Measurements from ENCODE around the gene AIG1. TPM values are rescaled to one million over a fixed set of nuclear protein-coding genes. Genes with fewer than 3 reads are reported as not detected.

The AIG1 gene
- total RNA-seq, 2 experiments from 2014 or later: 0.40 to 0.85 TPM

DNA sequence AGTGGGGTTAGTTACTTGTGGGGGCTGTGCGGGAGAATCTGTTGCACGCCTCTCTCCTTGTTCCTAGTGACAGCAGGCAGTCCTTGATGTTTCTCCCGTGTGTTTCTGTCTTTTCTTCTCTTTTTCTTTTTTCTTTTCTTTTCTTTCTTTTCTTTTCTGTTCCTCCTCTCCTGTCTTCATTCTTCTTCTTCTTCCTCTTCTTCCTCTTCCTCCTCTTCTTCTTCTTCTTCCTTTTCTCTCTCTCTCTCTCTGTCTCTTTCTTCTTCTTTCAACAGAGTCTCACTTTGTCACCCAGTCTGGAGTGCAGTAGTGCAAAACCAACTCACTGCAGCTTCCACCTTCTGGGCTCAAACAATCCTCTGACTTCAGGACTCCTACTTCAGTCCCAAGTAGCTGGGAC, 6.8 kb upstream of the AIG1 start:
- ChIA-PET POLR2A (no interaction called here), CTCF (ENCODE audit: unreplicated experiment) (interaction anchor here (0.6 kb wide), 1 partner anchor 328 kb away, joined by 3 read pairs; no protein-coding TSS in a partner anchor)
- TF ChIP-seq, protein P1, sequence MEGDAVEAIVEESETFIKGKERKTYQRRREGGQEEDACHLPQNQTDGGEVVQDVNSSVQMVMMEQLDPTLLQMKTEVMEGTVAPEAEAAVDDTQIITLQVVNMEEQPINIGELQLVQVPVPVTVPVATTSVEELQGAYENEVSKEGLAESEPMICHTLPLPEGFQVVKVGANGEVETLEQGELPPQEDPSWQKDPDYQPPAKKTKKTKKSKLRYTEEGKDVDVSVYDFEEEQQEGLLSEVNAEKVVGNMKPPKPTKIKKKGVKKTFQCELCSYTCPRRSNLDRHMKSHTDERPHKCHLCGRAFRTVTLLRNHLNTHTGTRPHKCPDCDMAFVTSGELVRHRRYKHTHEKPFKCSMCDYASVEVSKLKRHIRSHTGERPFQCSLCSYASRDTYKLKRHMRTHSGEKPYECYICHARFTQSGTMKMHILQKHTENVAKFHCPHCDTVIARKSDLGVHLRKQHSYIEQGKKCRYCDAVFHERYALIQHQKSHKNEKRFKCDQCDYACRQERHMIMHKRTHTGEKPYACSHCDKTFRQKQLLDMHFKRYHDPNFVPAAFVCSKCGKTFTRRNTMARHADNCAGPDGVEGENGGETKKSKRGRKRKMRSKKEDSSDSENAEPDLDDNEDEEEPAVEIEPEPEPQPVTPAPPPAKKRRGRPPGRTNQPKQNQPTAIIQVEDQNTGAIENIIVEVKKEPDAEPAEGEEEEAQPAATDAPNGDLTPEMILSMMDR (conservative IDR thresholded peaks at IDR 0.05; ENCODE audit: low read length): no peak
- TF ChIP-seq EZH2phosphoT487 (IDR thresholded peaks at IDR 0.05; ENCODE audit: borderline replicate concordance, low read depth, low read length): no peak
- no peak overlapping the region for H2AFZ ChIP-seq (ENCODE audit: low read length)
- 0 out of 2 replicates have a peak, but pooled peaks cover 3% of the 10 kb centered on the region for H3K9me2 ChIP-seq (ENCODE audit: insufficient read depth, low read length)
- H3K4me3 ChIP-seq (ENCODE audit: low read depth, low read length, poor library complexity, severe bottlenecking): no peak overlapping the region
- no peaks in the 10 kb centered on the region for H3K4me1 ChIP-seq (ENCODE audit: insufficient read depth, low read length, poor library complexity, severe bottlenecking)
- no peaks in the 10 kb centered on the region for H3K9me3 ChIP-seq (ENCODE audit: low read length)
- H3K36me3 ChIP-seq (ENCODE audit: insufficient read depth, low read length): no peaks in the 10 kb centered on the region
- H3K4me2 ChIP-seq (ENCODE audit: low read length): no peak overlapping the region
- no peaks in the 10 kb centered on the region for H4K20me1 ChIP-seq (ENCODE audit: insufficient read depth, low read length)
- no TSS peak for BruUV-seq (replicated peaks)
- H3K27ac ChIP-seq (ENCODE audit: low read depth, low read length, poor library complexity, severe bottlenecking): no peak overlapping the region
- H3K79me2 ChIP-seq (ENCODE audit: insufficient read depth, low read depth, low read length): no peaks in the 10 kb centered on the region
- DNase-seq (ENCODE audit: low spot score): no peak
- intact Hi-C loops (cut with micrococcal nuclease; ENCODE audit: unreplicated experiment): no loop called here

DNA sequence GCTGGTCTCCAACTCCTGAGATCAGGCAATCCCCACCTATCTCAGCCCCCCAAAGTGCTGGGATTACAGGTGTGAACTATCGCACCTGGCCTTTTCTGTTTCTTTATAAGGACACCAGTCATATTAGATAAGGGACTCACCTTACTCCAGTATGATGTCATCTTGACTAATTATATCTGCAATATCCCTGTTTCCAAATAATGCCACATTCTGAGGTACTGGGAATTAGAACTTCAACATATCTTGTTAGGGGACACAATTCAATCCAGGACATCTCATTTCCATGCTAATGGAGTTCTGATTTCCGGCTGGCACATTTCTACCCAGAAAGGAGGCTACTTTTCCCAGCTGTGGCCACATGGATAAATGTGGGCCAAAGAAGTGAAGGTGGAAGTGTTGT, 6.4 kb upstream of the AIG1 start:
- POLR2A ChIA-PET: no interaction called here
- H3K4me3 ChIP-seq (ENCODE audit: low read depth, low read length, poor library complexity, severe bottlenecking): no peak overlapping the region

DNA sequence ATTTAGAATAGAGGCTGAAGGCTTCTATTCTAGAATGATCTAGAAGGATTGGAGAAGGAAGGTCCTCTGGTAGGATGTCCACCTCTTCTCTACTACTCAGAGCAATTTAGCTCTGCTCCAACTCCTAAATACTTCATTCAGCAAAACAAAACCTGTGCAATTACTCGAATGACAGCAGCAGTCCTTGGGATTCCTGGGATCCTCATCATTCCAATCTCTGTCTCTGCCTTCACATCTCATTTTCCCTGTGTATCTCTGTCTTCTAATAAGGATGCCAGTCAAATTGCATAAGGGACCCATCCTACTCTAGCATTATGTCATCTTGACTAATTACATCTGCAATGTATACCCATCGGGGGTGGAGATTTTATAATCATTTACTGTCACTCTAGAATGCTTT, 5.5 kb upstream of the AIG1 start:
- H4K20me1 ChIP-seq (ENCODE audit: insufficient read depth, low read length): no peaks in the 10 kb centered on the region
- BruUV-seq (replicated peaks): no TSS peak
- H3K9me3 ChIP-seq (ENCODE audit: low read length): no peaks in the 10 kb centered on the region
- no peaks in the 10 kb centered on the region for H3K79me2 ChIP-seq (ENCODE audit: insufficient read depth, low read depth, low read length)
- H2AFZ ChIP-seq (ENCODE audit: low read length): no peak overlapping the region
- ChIA-PET POLR2A (no interaction called here), CTCF (ENCODE audit: unreplicated experiment) (no interaction called here)
- DNase-seq (ENCODE audit: low spot score): no peak
- peaks cover 10% of the 10 kb centered on the region for H3K4me1 ChIP-seq (ENCODE audit: insufficient read depth, low read length, poor library complexity, severe bottlenecking)
- H3K4me3 ChIP-seq (ENCODE audit: low read depth, low read length, poor library complexity, severe bottlenecking): no peak overlapping the region
- intact Hi-C loops (cut with micrococcal nuclease; ENCODE audit: unreplicated experiment): no loop called here
- H3K4me2 ChIP-seq (ENCODE audit: low read length): no peak overlapping the region
- no peaks in the 10 kb centered on the region for H3K36me3 ChIP-seq (ENCODE audit: insufficient read depth, low read length)
- no peak for TF ChIP-seq EZH2phosphoT487 (IDR thresholded peaks at IDR 0.05; ENCODE audit: borderline replicate concordance, low read depth, low read length)
- H3K9me2 ChIP-seq (ENCODE audit: insufficient read depth, low read length): 0 out of 2 replicates have a peak, but pooled peaks cover 3% of the 10 kb centered on the region
- H3K27ac ChIP-seq (ENCODE audit: low read depth, low read length, poor library complexity, severe bottlenecking): no peak overlapping the region

More for the DNA sequence above, 6.4 kb upstream of the AIG1 start:
- H3K9me2 ChIP-seq (ENCODE audit: insufficient read depth, low read length): 0 out of 2 replicates have a peak, but pooled peaks cover 3% of the 10 kb centered on the region
- CTCF ChIA-PET (ENCODE audit: unreplicated experiment): interaction anchor here (0.6 kb wide), 1 partner anchor 328 kb away, joined by 3 read pairs; no protein-coding TSS in a partner anchor
- no TSS peak for BruUV-seq (replicated peaks)
- H3K27ac ChIP-seq (ENCODE audit: low read depth, low read length, poor library complexity, severe bottlenecking): no peak overlapping the region
- no peak for TF ChIP-seq EZH2phosphoT487 (IDR thresholded peaks at IDR 0.05; ENCODE audit: borderline replicate concordance, low read depth, low read length)
- TF ChIP-seq, protein P1 (conservative IDR thresholded peaks at IDR 0.05; ENCODE audit: low read length): no peak
- H2AFZ ChIP-seq (ENCODE audit: low read length): no peak overlapping the region
- no peak overlapping the region for H3K4me2 ChIP-seq (ENCODE audit: low read length)
- H3K4me1 ChIP-seq (ENCODE audit: insufficient read depth, low read length, poor library complexity, severe bottlenecking): peaks cover under 1% of the 10 kb centered on the region
- H3K36me3 ChIP-seq (ENCODE audit: insufficient read depth, low read length): no peaks in the 10 kb centered on the region
- intact Hi-C loops (cut with micrococcal nuclease; ENCODE audit: unreplicated experiment): no loop called here
- no peaks in the 10 kb centered on the region for H3K79me2 ChIP-seq (ENCODE audit: insufficient read depth, low read depth, low read length)
- H3K9me3 ChIP-seq (ENCODE audit: low read length): no peaks in the 10 kb centered on the region
- H4K20me1 ChIP-seq (ENCODE audit: insufficient read depth, low read length): no peaks in the 10 kb centered on the region
- no peak for DNase-seq (ENCODE audit: low spot score)
